NCI-H2171 (cell line): Measurements from ENCODE around the gene CTTN.
"Not testable (repeated sequence)": the region's sequence is repeated elsewhere in the genome, so short reads cannot be mapped to it uniquely, and the experiment has no call there.

Experiments used
- DNase-seq: peaks from one replicate; lab custom pipeline; 2025; lab: John Stamatoyannopoulos, UW

CTTN gene

GRCh38 chr11:70381872-70382861, 16.2 kb upstream of the CTTN start:
- no peak for DNase-seq

GRCh38 chr11:70383664-70384565, 14.4 kb upstream of the CTTN start:
- DNase-seq: no peak

DNA sequence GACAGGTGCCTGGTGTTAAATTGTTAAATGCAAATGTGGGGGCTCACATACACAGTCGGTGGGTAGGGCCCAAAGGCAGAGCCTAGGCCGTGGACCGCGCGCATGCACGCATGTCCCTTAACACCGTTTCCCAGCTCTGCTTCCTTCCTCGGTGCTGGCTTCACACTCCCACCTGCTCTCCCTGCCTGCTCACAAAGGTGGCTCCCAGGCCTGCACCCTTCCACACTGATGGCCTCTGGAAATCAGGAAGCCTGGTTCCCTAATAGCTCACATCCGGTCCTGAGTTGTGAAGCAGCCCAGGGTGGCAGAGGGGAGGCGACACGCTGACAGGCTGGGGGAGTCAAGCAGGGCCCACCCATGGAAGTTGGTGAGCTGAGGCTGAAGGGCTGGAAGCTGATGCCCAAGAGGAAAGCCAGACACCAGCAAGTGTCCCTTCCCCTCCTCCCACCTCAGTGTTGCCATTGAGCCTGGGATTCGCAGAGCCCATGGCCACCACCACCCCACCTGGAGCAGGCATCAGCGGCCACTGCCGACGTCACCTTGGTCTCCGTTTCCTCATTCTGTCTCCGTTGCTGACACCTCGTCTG, 13.7 kb upstream of the CTTN start:
- no peak for DNase-seq

GRCh38 chr11:70387564-70387963, 10.8 kb upstream of the CTTN start:
- no peak for DNase-seq

DNA sequence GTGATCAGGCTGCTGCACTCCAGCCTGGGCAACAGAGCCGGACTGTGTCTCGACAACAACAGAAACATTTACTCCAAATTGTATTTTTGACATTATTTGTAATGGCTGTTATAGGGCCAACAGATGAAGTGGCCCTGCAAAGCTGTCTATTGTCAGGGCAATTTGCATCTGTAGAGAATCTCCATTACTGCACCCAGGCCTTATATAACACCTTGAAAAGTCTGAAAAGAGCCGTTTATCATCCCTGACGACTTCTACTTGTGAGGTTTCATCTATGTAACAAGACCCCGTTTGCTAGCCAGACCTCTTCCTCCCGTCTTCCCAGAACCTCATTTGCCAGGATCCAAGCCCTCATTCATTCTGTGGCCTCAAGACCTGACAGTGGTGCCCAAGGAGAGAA, 9.1 kb upstream of the CTTN start:
- no peak for DNase-seq

DNA sequence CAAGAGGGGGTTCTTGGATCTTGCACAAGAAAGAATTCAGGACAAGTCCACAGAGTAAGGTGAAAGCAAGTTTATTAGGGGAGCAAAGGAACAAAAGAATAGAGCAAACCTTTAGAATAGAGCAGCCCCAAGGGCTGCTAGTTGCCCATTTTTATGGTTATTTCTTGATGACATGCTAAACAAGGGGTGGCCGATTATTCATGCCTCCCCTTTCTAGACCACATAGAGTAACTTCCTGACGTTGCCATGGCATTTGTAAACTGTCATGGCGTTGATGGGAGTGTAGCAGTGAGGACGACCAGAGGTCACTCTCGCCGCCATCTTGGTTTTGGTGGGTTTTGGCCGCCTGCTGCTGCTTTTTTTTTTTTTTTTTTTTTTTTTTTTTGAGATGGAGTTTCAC, 7.4 kb upstream of the CTTN start:
- DNase-seq: not testable (repeated sequence)

GRCh38 chr11:70394211-70394950, 3.9 kb upstream of the CTTN start:
- no peak for DNase-seq

GRCh38 chr11:70397336-70397982, 870 bp upstream of the CTTN start:
- DNase-seq: no peak

DNA sequence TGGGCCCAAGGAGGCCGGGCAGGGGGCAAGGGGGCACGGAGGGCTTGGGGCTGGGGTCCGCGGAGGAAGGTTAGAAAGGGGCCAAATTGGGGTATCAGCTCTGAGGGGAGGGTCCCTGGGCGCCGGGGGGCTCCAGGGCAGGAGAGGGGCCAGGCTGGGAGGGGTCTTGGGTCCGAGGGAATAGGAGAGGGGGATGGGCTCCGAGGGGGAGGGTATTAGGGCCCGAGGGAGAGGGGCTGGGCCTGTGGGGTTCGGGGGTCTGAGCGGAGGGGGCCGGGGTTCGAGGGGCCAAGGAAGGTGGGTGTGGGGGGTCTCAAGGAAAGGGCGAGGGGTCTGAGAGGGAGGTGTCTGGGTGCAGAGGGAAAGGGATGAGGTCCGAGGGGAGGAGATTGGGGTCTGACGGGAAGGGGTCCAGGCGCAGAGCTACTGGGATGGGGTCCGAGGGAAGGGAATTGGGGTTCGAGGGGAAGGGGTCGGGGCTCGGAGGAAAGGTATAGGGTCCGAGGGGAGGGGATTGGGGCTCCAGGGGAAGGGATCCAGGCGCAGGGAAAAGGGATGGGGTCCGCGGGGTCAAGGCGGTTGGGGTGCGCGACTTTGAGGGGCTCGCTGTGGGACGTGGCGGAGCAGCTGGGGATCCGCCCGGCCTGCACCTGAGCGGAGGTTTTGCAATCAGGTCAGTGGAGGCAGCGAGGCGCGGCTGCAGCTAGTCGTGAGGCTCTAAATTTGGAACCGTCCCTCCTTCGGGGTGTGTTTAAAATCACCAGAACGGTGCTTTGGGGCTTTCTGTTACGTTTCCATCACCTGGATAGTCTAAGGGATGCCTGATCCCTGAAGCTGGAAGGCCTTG, 728 bp downstream of the CTTN start:
- no peak for DNase-seq

DNA sequence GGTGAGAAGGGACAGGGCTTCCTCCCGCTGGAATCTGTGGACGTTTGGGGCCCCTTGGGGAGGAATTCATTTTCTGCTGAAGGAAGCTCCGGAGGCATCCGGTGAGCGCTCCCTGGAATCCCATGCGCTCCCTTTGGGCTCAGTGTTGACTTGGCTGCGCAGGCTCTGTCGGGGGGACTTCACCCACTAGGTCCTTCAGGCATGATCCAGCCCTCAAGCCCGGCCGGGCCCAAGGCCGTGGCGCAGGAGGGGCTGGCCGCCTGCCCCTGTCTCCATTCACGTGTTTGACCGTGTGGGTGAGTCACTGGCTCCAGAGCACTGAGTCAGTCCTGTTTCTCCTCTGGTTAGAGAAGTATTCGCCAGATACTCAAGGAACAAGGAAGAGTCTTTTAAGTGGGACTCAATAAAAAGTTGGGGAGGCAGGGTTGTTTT, 1.4 kb downstream of the CTTN start:
- DNase-seq: no peak

GRCh38 chr11:70400643-70401042, 2.3 kb downstream of the CTTN start:
- no peak for DNase-seq

GRCh38 chr11:70402016-70402415, 3.7 kb downstream of the CTTN start:
- DNase-seq: no peak

DNA sequence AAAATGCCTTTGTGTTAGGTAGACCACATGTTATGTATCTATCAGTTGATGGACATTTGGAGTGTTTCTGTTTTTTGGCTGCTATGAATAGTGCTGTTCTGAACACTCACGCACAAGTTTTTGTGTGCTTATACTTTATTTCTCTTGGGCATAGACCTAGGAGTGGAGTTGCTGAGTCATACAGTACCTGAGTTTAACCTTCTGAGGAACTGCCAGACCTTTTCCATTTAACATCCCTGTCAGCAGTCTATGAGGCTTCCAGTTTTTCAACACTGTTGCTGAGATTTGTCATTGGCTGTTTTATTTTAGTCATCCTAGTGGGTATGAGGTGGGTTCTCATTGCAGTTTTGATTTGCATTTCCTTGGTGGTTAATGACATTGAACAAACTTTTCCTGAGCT, 4.4 kb downstream of the CTTN start:
- no peak for DNase-seq

DNA sequence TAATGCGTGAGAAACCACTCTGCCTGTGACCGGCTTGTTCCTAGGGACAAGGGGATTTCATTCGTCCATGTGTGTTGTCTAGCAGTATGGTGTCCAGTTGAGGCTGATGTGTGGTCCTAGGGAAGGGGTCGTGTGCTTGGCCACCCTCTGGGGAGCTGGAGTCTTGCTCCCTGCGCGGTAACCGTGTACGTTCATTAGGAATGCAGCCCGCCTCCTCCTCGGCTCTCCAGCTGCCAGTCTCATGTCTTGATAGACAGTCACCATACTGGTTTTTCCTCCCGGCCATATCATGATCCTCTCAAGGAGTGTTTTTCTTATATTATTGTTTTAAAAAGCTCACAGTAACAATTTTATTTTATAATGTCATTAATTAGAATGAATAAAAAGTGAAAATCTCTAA, 5.9 kb downstream of the CTTN start:
- DNase-seq: no peak

- DNase-seq: no peak
These were observed 7.5 kb downstream of the CTTN start for GRCh38 chr11:70405679-70406395.

DNA sequence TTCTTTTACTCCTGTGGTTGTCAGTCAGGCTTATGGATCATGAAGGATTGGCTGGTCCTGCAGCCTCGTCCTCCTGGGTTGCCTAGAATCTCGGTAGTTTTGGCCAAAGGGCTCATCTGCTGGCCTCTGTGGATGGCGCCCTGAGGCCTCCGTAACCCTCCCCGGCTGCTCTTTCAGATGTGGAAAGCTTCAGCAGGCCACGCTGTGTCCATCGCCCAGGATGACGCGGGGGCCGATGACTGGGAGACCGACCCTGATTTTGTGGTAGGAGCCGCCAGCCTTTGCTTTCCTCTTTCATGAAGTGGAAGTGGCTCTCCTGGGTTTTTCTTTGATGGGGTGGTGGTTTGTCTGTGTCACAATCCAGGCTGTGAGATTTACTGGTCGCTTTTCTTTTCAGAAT, 8.8 kb downstream of the CTTN start:
- DNase-seq: no peak

GRCh38 chr11:70407814-70408213, 9.5 kb downstream of the CTTN start:
- DNase-seq: no peak

- DNase-seq: not testable (repeated sequence)
These were observed 10.0 kb downstream of the CTTN start for GRCh38 chr11:70408326-70408725.

DNA sequence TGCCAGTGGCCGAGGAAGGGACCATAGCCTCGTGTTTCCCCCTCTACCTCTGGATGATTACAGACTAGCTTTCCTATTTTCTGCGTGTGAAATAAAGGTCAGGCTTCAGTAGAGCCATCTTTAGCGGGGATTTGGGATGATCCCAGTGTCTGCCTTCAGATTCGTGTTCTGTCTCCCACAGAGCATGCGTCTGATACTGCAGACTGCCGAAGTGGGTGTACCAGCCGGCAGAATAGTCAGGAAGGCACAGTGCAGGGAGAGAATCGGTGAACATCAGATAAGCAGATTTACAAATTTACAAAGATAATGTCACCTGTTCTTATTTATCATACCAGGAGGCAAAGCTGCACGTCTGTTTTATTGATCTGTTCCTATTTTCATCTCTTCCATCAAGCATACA, 11.1 kb downstream of the CTTN start:
- no peak for DNase-seq

GRCh38 chr11:70409871-70410270, 11.5 kb downstream of the CTTN start:
- no peak for DNase-seq
